Glomerular endothelial cell (primary cell): ENCODE results near the gene KCNJ10. TPM values are rescaled to one million over a fixed set of nuclear protein-coding genes. Genes with fewer than 3 reads are reported as not detected.

ENCODE experiments used
- DNase-seq: peaks from one replicate; pipeline ENCODE4 v3.0.0-alpha.2; 2011; ENCODE audit warnings: low read depth, low spot score; ENCODE audit errors: extremely low read depth
- total RNA-seq: library from RNA; depleted of rRNA; stranded (reverse); fragments of >200 nt; gene quantifications from 2 replicates; pipeline ENCODE4 v1.2.3, GENCODE V29; 2015

KCNJ10 gene
- total RNA-seq, 1 donor from 2014 or later = not detected

- no peak for DNase-seq
Observed at GRCh38 chr1:159996653-159997052, 73.3 kb downstream of the KCNJ10 start.

GRCh38 chr1:159994896-159995295 is 75.1 kb downstream of the KCNJ10 start:
- no peak for DNase-seq

GRCh38 chr1:159993911-159994310 is 76.0 kb downstream of the KCNJ10 start:
- DNase-seq = no peak

GRCh38 chr1:159992161-159992560 is 77.8 kb downstream of the KCNJ10 start:
- no peak for DNase-seq

GRCh38 chr1:159991513-159991912 is 78.4 kb downstream of the KCNJ10 start:
- DNase-seq = no peak

GRCh38 chr1:159990005-159990404 is 80.0 kb downstream of the KCNJ10 start:
- DNase-seq = no peak

GRCh38 chr1:159989581-159989980 is 80.4 kb downstream of the KCNJ10 start:
- DNase-seq = no peak

GRCh38 chr1:159988006-159988405 is 82.0 kb downstream of the KCNJ10 start:
- no peak for DNase-seq

- no peak for DNase-seq
Observed at GRCh38 chr1:159987186-159987585, 82.8 kb downstream of the KCNJ10 start.

GRCh38 chr1:159986531-159986930 is 83.4 kb downstream of the KCNJ10 start:
- no peak for DNase-seq

- DNase-seq = no peak
Observed at GRCh38 chr1:159986093-159986492, 83.9 kb downstream of the KCNJ10 start.

- no peak for DNase-seq
Observed at GRCh38 chr1:159985473-159985872, 84.5 kb downstream of the KCNJ10 start.

- DNase-seq = no peak
Observed at GRCh38 chr1:159983681-159984080, 86.3 kb downstream of the KCNJ10 start.

- DNase-seq = no peak
Observed at GRCh38 chr1:159982280-159982679, 87.7 kb downstream of the KCNJ10 start.

GRCh38 chr1:159981351-159982055 is 88.5 kb downstream of the KCNJ10 start:
- no peak for DNase-seq

GRCh38 chr1:159980786-159981185 is 89.2 kb downstream of the KCNJ10 start:
- DNase-seq = no peak

- no peak for DNase-seq
Observed at GRCh38 chr1:159980076-159980475, 89.9 kb downstream of the KCNJ10 start.

- no peak for DNase-seq
Observed at GRCh38 chr1:159979257-159979656, 90.7 kb downstream of the KCNJ10 start.

- no peak for DNase-seq
Observed at GRCh38 chr1:159978107-159978398, 91.9 kb downstream of the KCNJ10 start.

GRCh38 chr1:159977364-159978106 is 92.4 kb downstream of the KCNJ10 start:
- no peak for DNase-seq

- no peak for DNase-seq
Observed at GRCh38 chr1:159974350-159974965, 95.5 kb downstream of the KCNJ10 start.

- DNase-seq = no peak
Observed at GRCh38 chr1:159973350-159973940, 96.5 kb downstream of the KCNJ10 start.
